ENCODE data around the gene TAF10.

TAF10 gene

GRCh38 chr11:6614446-6614845, 2.4 kb upstream of the TAF10 start:
- no peaks in the 10 kb centered on the region for H3K9me3 ChIP-seq
- no peak overlapping the region for H3K4me3 ChIP-seq (ENCODE audit: low read depth, low read length)
- H3K27me3 ChIP-seq, result no peaks in the 10 kb centered on the region
- no peak for TF ChIP-seq CTCF (IDR thresholded peaks at IDR 0.05; ENCODE audit: low read depth, low read length)
- peaks cover 9% of the 10 kb centered on the region for H3K36me3 ChIP-seq
- H3K4me1 ChIP-seq, result no peaks in the 10 kb centered on the region
- DNase-seq, result no peak

- no peak for TF ChIP-seq CTCF (IDR thresholded peaks at IDR 0.05; ENCODE audit: low read depth, low read length)
- Histone ChIP-seq H3K9me3 (no peaks in the 10 kb centered on the region), H3K4me1 (no peaks in the 10 kb centered on the region), H3K27me3 (no peaks in the 10 kb centered on the region), H3K4me3 (ENCODE audit: low read depth, low read length) (no peak overlapping the region), H3K36me3 (peaks cover 9% of the 10 kb centered on the region)
- DNase-seq, result no peak
Measured at GRCh38 chr11:6613496-6613895, 1.5 kb upstream of the TAF10 start.

GRCh38 chr11:6611963-6612212, 128 bp downstream of the TAF10 start:
- H3K4me3 ChIP-seq (ENCODE audit: low read depth, low read length), result peak overlapping the region; percentile 71
- peaks cover 4% of the 10 kb centered on the region; the same call in 1 of the 2 replicates for H3K4me1 ChIP-seq
- H3K9me3 ChIP-seq, result no peaks in the 10 kb centered on the region
- peaks cover 9% of the 10 kb centered on the region for H3K36me3 ChIP-seq
- H3K27me3 ChIP-seq, result no peaks in the 10 kb centered on the region
- TF ChIP-seq CTCF (IDR thresholded peaks at IDR 0.05; ENCODE audit: low read depth, low read length), result no peak
- no peak for DNase-seq

GRCh38 chr11:6611092-6611962, 689 bp downstream of the TAF10 start:
- no peaks in the 10 kb centered on the region for H3K9me3 ChIP-seq
- no peaks in the 10 kb centered on the region for H3K27me3 ChIP-seq
- TF ChIP-seq CTCF (IDR thresholded peaks at IDR 0.05; ENCODE audit: low read depth, low read length), result no peak
- H3K36me3 ChIP-seq, result peaks cover 9% of the 10 kb centered on the region
- peaks cover 8% of the 10 kb centered on the region for H3K4me1 ChIP-seq
- DNase-seq, result no peak
- H3K4me3 ChIP-seq (ENCODE audit: low read depth, low read length), result peak overlapping the region; percentile 71

- DNase-seq, result no peak
- Histone ChIP-seq H3K27me3 (no peaks in the 10 kb centered on the region), H3K4me3 (ENCODE audit: low read depth, low read length) (no peak overlapping the region; the same call in 1 of the 2 replicates), H3K9me3 (no peaks in the 10 kb centered on the region), H3K36me3 (peaks cover 9% of the 10 kb centered on the region), H3K4me1 (peaks cover 8% of the 10 kb centered on the region)
- no peak for TF ChIP-seq CTCF (IDR thresholded peaks at IDR 0.05; ENCODE audit: low read depth, low read length)
Measured at GRCh38 chr11:6610591-6610990, 1.4 kb downstream of the TAF10 start.

- Histone ChIP-seq H3K4me3 (ENCODE audit: low read depth, low read length) (no peak overlapping the region), H3K36me3 (peaks cover 9% of the 10 kb centered on the region), H3K9me3 (no peaks in the 10 kb centered on the region), H3K4me1 (peaks cover 8% of the 10 kb centered on the region), H3K27me3 (no peaks in the 10 kb centered on the region)
- no peak for TF ChIP-seq CTCF (IDR thresholded peaks at IDR 0.05; ENCODE audit: low read depth, low read length)
- no peak for DNase-seq
Measured at GRCh38 chr11:6609502-6610015, 2.5 kb downstream of the TAF10 start.

All from BE2C (cell line).